Breast epithelium (tissue), 4 donors: Measurements from ENCODE around the gene CLEC4G. TPM values are rescaled to one million over a fixed set of nuclear protein-coding genes. Genes with fewer than 3 reads are reported as not detected.

Experiments used
- DNase-seq, 2 donors: peaks; one replicate each; pipeline ENCODE4 v3.0.0-alpha.2; 2019; ENCODE audit warnings: low spot score in 2 of 2
- H3K27ac ChIP-seq, 2 donors: fragments of 200-600 bp; sonication (generic) in 1 of 2; one replicate each; pipeline ENCODE4 v1.5.1; 2016 to 2019; ENCODE audit warnings: mild to moderate bottlenecking in 1 of 2
- H3K27me3 ChIP-seq, 2 donors: fragments of 200-600 bp; sonication (generic) in 1 of 2; one replicate each; pipeline versions ENCODE4 v1.5.1 to v1.6.0; 2017 to 2019; ENCODE audit warnings: control low read depth in 1 of 2, mild to moderate bottlenecking in 1 of 2
- H3K36me3 ChIP-seq: fragments of 200-600 bp; one replicate; pipeline ENCODE4 v1.5.1; 2019
- H3K4me1 ChIP-seq, 2 donors: fragments of 200-600 bp; sonication (generic); one replicate each; pipeline ENCODE4 v1.5.1; 2016 to 2019; ENCODE audit warnings: control low read depth in 1 of 2
- H3K4me3 ChIP-seq, 3 donors: fragments of 200-600 bp; sonication (generic); 1 replicate in 2 of 3; 2 replicates in 1 of 3; pipeline ENCODE4 v1.5.1; 2016 to 2019; ENCODE audit warnings: mild to moderate bottlenecking in 3 of 3, moderate library complexity in 2 of 3
- H3K9me3 ChIP-seq, 2 donors: fragments of 200-600 bp; sonication (generic) in 1 of 2; one replicate each; pipeline ENCODE4 v1.5.1; 2016 to 2019; ENCODE audit warnings: control low read depth in 1 of 2
- POLR2A ChIP-seq: fragments of 450-650 bp; IDR thresholded peaks from one replicate; pipeline ENCODE4 v1.6.1; 2016; ENCODE audit warnings: antibody characterized with exemption, mild to moderate bottlenecking, moderate library complexity
- POLR2AphosphoS5 ChIP-seq, 3 donors: sonication (generic); formaldehyde crosslinking; IDR thresholded peaks; one replicate each; pipeline ENCODE4 v1.6.1; 2017; ENCODE audit warnings: antibody characterized with exemption in 3 of 3
- intact Hi-C: fragments of 100-400 bp; cut with DNase I; formaldehyde crosslinking; loops from one replicate; pipeline ENCODE4 v1.15.1; 2023; ENCODE audit warnings: low total_unique reads
- total RNA-seq, 3 donors: library from RNA; depleted of rRNA; stranded (reverse); fragments of >200 nt; gene quantifications; one replicate each; pipeline ENCODE4 v1.1.0, GENCODE V29; 2016
- TF ChIP-seq, protein P1 (sequence below), 3 donors: fragments of 450-650 bp; IDR thresholded peaks; one replicate each; pipeline ENCODE4 v1.5.1; 2016 to 2017; ENCODE audit warnings: antibody characterized with exemption in 3 of 3, mild to moderate bottlenecking in 3 of 3, moderate library complexity in 3 of 3

Gene CLEC4G
- total RNA-seq, 3 donors from 2014 or later, result 1.3 to 3.7 TPM; not detected in 1

DNA sequence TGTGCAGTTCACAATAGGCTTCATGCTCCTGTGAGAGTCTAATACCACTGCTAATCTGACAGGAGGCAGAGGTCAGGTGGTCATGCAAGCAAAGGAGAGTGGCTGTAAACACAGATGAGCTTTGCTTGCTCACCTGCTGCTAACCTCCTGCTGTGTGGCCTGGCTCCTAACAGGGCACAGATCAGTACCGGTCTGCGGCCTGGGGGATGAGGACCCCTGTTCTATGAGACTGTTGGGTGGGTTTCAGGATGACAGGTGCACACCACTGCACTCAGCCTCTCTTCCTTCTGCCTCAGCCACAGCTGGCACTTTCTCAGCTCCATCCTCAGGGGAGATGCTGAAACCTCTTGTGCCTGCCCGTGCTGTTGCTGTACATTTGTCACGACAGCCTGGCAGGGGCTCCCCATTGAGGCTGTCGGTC is 9.7 kb downstream of the CLEC4G start:
- TF ChIP-seq, protein P1, sequence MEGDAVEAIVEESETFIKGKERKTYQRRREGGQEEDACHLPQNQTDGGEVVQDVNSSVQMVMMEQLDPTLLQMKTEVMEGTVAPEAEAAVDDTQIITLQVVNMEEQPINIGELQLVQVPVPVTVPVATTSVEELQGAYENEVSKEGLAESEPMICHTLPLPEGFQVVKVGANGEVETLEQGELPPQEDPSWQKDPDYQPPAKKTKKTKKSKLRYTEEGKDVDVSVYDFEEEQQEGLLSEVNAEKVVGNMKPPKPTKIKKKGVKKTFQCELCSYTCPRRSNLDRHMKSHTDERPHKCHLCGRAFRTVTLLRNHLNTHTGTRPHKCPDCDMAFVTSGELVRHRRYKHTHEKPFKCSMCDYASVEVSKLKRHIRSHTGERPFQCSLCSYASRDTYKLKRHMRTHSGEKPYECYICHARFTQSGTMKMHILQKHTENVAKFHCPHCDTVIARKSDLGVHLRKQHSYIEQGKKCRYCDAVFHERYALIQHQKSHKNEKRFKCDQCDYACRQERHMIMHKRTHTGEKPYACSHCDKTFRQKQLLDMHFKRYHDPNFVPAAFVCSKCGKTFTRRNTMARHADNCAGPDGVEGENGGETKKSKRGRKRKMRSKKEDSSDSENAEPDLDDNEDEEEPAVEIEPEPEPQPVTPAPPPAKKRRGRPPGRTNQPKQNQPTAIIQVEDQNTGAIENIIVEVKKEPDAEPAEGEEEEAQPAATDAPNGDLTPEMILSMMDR (IDR thresholded peaks at IDR 0.05), result no peak
- TF ChIP-seq POLR2AphosphoS5 (IDR thresholded peaks at IDR 0.05) (no peak), POLR2A (no peak)
- DNase-seq, result no peak
- peaks cover 0 to 6% of the 10 kb centered on the region in 2 donors for H3K9me3 ChIP-seq
- H3K27ac ChIP-seq, result no peak overlapping the region
- intact Hi-C loops, result no loop called here
- no peak overlapping the region for H3K4me3 ChIP-seq
- H3K36me3 ChIP-seq, result no peaks in the 10 kb centered on the region
- H3K27me3 ChIP-seq, result peaks cover 0 to 2% of the 10 kb centered on the region in 2 donors
- no peaks in the 10 kb centered on the region for H3K4me1 ChIP-seq

GRCh38 chr19:7720351-7720750 is 11.6 kb downstream of the CLEC4G start:
- Histone ChIP-seq H3K4me3 (no peak overlapping the region), H3K4me1 (no peaks in the 10 kb centered on the region), H3K27me3 (no peaks in the 10 kb centered on the region), H3K27ac (no peak overlapping the region), H3K9me3 (peaks cover 6 to 7% of the 10 kb centered on the region in 2 donors), H3K36me3 (no peaks in the 10 kb centered on the region)
- intact Hi-C loops, result no loop called here
- TF ChIP-seq POLR2AphosphoS5 (IDR thresholded peaks at IDR 0.05), result no peak
- TF ChIP-seq, protein P1 (IDR thresholded peaks at IDR 0.05), result no peak
- no peak for TF ChIP-seq POLR2A
- no peak for DNase-seq

GRCh38 chr19:7718668-7719067 is 13.2 kb downstream of the CLEC4G start:
- TF ChIP-seq POLR2AphosphoS5 (IDR thresholded peaks at IDR 0.05) (no peak), POLR2A (no peak)
- TF ChIP-seq, protein P1 (IDR thresholded peaks at IDR 0.05), result no peak
- intact Hi-C loops, result no loop called here
- no peak overlapping the region for H3K4me3 ChIP-seq
- DNase-seq, result no peak
- H3K27me3 ChIP-seq, result no peaks in the 10 kb centered on the region
- H3K36me3 ChIP-seq, result no peaks in the 10 kb centered on the region
- peaks cover 6 to 7% of the 10 kb centered on the region in 2 donors for H3K9me3 ChIP-seq
- H3K27ac ChIP-seq, result no peak overlapping the region
- H3K4me1 ChIP-seq, result no peaks in the 10 kb centered on the region

DNA sequence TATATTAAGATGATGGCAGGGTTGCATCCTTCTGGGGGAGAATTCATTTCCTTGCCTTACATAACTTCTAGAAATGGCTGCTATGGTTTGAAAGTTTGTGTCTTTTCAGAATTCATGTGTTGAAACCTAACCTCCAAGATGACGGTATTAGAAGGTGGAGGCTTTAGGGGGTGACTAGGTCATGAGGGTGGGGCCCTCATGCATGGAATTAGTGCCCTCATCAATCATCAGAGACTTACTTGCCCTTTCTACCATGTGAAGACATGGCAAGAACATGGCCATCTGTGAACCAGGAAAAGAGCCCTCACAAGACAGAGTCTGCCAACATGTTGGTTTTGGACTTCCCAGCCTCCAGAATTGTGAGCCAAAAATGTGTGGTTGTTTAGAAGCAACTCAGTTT is 15.1 kb downstream of the CLEC4G start:
- H3K4me3 ChIP-seq, result no peak overlapping the region
- peaks cover 6 to 7% of the 10 kb centered on the region in 2 donors for H3K9me3 ChIP-seq
- no peaks in the 10 kb centered on the region for H3K36me3 ChIP-seq
- H3K27me3 ChIP-seq, result no peaks in the 10 kb centered on the region
- no peak overlapping the region for H3K27ac ChIP-seq
- intact Hi-C loops, result no loop called here
- H3K4me1 ChIP-seq, result no peaks in the 10 kb centered on the region
- no peak for DNase-seq
- TF ChIP-seq, protein P1 (IDR thresholded peaks at IDR 0.05), result no peak
- TF ChIP-seq POLR2A (no peak), POLR2AphosphoS5 (IDR thresholded peaks at IDR 0.05) (no peak)

DNA sequence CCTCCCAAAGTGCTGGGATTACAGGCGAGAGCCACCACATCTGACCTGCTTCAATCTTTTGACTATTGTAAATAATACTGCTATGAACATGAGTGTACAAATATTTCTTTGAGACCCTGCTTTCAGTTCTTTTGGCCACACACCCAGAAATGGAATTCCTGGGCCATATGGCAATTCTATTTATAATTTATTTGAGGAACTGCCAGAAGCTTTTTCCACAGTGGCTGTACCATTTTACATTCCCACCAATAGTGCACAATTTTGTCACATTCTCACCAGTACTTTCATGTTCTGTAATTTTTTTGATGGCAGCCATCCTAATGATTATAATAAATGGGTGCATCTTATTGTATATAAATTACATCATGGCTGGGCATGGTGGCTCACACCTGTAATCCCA is 16.2 kb downstream of the CLEC4G start:
- H3K4me1 ChIP-seq, result no peaks in the 10 kb centered on the region
- H3K36me3 ChIP-seq, result no peaks in the 10 kb centered on the region
- no peak for DNase-seq
- intact Hi-C loops, result loop anchor here (2.0 kb wide), 1 partner anchor 59 kb away; no protein-coding TSS in a partner anchor
- H3K27ac ChIP-seq, result no peak overlapping the region
- TF ChIP-seq POLR2AphosphoS5 (IDR thresholded peaks at IDR 0.05) (no peak), POLR2A (no peak)
- TF ChIP-seq, protein P1 (IDR thresholded peaks at IDR 0.05), result no peak
- H3K27me3 ChIP-seq, result no peaks in the 10 kb centered on the region
- no peak overlapping the region for H3K4me3 ChIP-seq
- H3K9me3 ChIP-seq, result peaks cover 6 to 7% of the 10 kb centered on the region in 2 donors
